Measurements from ENCODE around the gene RNU1-3. TPM values are rescaled to one million over a fixed set of nuclear protein-coding genes. Genes with fewer than 3 reads are reported as not detected.

RNU1-3 gene
- total RNA-seq, 1 experiment from 2014 or later = not detected

Other genes starting within 250 kb of the RNU1-3 start
- gene SPATA21, start 229.5 kb downstream of the RNU1-3 start, total RNA-seq (2014; rRNA removed; shearing (Covaris generic); ENCODE audit: low replicate concordance) = not detected in 2 replicates
- 65.2 and 95.0 TPM in 2 replicates for gene NECAP2, start 226.2 kb downstream of the RNU1-3 start, total RNA-seq (2014; rRNA removed; shearing (Covaris generic); ENCODE audit: low replicate concordance)
- not detected in 2 replicates for gene RNU1-1, start 152.7 kb downstream of the RNU1-3 start, total RNA-seq (2014; rRNA removed; shearing (Covaris generic); ENCODE audit: low replicate concordance)
- 13.3 and 24.5 TPM in 2 replicates for gene NBPF1, start 53.4 kb downstream of the RNU1-3 start, total RNA-seq (2014; rRNA removed; shearing (Covaris generic); ENCODE audit: low replicate concordance)
- gene RNU1-4, start 73.6 kb upstream of the RNU1-3 start, total RNA-seq (2014; rRNA removed; shearing (Covaris generic); ENCODE audit: low replicate concordance) = not detected in 2 replicates
- gene RNU1-2, start 229.0 kb upstream of the RNU1-3 start, total RNA-seq (2014; rRNA removed; shearing (Covaris generic); ENCODE audit: low replicate concordance) = not detected in 2 replicates

All from Caki2 (cell line).